Suppressor macrophage (primary cell): ENCODE data around the gene CNST.
"Not testable (repeated sequence)": the region's sequence is repeated elsewhere in the genome, so short reads cannot be mapped to it uniquely, and the experiment has no call there.

Source experiments
- DNase-seq, 4 experiments: peaks; one replicate each; pipeline ENCODE4 v3.0.0-alpha.2; 2020 to 2022

The CNST gene

DNA sequence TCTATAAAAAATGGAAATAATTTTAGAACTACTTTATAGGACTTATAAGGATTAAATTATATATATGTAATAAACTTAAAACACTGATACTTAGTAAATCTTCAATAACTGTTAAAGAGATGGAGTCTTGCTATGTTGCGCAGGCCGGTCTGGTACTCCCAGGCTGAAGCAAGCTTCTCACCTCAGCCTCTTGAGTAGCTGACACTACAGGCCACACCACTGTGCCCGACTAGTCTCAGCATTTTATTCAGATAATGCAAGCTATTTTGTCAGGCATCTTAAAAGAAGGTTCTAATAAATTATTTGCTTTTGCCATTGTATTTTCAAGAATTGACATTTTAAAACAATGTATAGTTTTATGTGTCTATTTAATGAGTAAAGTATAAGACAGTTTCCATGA, 20.8 kb downstream of the CNST start:
- no peak for DNase-seq

GRCh38 chr1:246587606-246588005, 21.4 kb downstream of the CNST start:
- DNase-seq = peak; percentile 27 to 82 (median 64)

- peak in 2 of 4 experiments; percentile 51 to 60 for DNase-seq
Observed at GRCh38 chr1:246588159-246588721, 22.0 kb downstream of the CNST start.

- not testable (repeated sequence) for DNase-seq
Observed at GRCh38 chr1:246589919-246590318, 23.7 kb downstream of the CNST start.

DNA sequence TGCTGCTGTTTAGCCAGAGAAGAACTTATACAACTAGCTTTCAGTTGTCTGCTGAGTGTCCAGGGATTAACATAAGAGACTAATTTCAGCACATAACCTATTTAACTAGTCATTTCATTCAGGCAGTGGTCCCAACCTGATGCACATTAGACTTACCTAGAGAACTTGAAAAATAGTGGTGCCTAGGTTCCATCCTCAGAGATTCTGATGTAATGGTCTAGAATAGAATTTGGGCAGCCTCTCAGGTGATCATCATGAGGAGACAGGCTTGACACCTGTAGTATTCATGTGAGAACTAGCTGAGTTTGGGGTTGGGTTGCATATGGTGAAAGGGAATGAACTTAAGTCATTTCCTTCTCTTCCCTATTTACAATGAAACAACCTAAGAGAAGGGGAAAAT, 24.8 kb downstream of the CNST start:
- no peak for DNase-seq

GRCh38 chr1:246591504-246591903, 25.2 kb downstream of the CNST start:
- peak in 1 of 4 experiments; percentile 31 for DNase-seq

- DNase-seq = no peak
Observed at GRCh38 chr1:246591958-246592357, 25.7 kb downstream of the CNST start.

GRCh38 chr1:246592695-246593094, 26.4 kb downstream of the CNST start:
- DNase-seq = no peak

- DNase-seq = no peak
Observed at GRCh38 chr1:246595146-246595545, 28.9 kb downstream of the CNST start.

DNA sequence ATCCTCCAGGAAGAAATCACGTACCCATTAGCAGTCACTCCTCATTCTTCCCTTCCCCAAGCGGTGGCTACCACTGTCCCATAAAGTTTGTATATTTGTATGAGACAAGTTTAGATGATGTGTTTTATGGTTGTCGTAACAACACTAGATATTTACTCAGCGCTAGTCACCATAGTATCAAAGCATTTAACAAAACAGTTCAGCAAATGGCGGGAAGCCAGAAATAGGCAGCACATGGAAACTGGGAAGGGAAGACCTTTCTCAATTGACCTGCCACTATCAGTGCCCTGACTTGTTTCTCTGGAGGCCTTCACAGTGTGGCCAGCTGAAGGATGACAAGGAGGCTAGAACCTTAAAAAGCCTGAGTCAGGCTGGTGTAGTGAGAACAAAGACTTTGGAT, 31.1 kb downstream of the CNST start:
- DNase-seq = peak in 1 of 4 experiments; percentile 23

DNA sequence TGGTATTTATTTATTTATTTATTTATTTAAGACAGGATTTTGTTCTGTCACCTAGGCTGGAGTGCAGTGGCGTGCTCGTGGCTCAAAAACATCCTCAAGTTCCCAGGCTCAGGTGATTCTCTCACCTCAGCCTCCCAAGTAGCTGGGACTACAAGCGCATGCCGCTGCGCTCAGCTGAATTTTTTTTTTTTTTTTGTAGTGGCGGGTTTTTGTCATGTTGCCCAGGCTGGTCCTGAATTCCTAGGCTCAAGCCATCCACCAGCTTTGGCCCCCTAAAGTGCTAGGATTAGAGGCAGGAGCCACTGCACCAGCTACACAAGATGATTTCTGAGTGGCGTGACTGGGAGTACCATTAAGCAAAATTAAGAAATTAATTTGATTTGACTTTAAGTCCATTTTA, 31.7 kb downstream of the CNST start:
- no peak for DNase-seq

- peak in 3 of 4 experiments; percentile 47 to 62 (median 49) for DNase-seq
Observed at GRCh38 chr1:246599315-246599714, 33.1 kb downstream of the CNST start.

GRCh38 chr1:246600579-246600978, 34.3 kb downstream of the CNST start:
- DNase-seq = no peak

DNA sequence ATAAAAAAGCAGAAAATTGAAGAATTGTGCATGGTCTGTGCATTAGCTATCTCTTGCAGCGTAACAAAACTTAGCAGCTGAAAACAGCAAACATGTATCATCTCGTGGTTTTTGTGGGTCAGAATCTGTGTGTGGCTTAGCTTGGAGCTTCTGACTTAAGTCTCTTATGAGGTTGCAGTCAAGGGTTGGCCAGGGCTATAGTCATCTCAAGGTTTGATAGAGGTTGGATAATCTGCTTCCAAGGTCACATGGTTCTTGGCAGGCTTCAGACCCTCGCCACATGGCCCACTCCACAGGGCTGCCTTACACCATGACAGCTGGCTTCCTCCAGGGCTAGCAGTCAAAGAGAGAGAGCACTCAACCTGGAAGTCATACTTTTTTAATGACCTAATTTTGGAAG, 35.9 kb downstream of the CNST start:
- no peak for DNase-seq

DNA sequence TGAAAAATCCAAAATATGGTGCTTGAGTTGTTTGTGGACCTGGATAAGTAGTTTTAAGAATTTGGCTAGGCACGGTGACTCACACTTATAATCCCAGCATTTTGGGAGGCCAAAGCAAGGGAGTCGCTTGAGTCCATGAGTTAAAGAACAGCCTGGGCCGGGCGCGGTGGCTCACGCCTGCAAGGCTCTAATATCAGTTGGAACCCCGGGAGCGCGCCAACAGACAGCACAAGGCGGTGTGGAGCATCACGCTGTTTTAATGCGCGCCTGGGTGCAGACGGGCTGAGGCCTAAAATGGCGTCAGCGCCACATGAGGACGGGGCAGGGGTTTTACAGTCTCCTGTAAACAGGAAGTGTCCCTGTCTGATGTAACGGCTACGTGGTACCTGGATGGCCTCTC, 39.0 kb downstream of the CNST start:
- not testable (repeated sequence) for DNase-seq

GRCh38 chr1:246607462-246607861, 41.2 kb downstream of the CNST start:
- DNase-seq = peak in 1 of 4 experiments; percentile 24

- peak; percentile 88 to 97 (median 94) for DNase-seq
Observed at GRCh38 chr1:246608616-246609376, 42.5 kb downstream of the CNST start.

- peak in 2 of 4 experiments; percentile 18 to 46 for DNase-seq
Observed at GRCh38 chr1:246609632-246610031, 43.4 kb downstream of the CNST start.

GRCh38 chr1:246613096-246613758, 47.0 kb downstream of the CNST start:
- no peak for DNase-seq

DNA sequence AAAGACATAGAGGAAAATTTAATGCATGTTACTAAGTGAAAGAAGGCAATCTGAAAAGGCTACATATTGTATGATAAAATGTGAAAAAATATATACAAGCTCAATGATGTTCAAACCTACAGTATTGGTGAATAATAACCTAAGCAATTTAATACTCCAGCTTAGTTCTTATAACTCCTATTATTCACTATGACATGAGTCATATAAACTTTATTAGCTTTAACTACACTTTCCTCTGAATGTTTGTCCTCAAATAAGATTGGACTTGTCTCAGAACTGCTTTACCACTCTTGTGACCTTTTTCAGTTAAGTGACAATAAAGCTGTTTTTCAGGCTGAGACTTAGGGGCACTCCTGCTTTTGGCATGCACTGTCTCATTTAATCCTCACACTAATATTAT, 50.9 kb downstream of the CNST start:
- no peak for DNase-seq

DNA sequence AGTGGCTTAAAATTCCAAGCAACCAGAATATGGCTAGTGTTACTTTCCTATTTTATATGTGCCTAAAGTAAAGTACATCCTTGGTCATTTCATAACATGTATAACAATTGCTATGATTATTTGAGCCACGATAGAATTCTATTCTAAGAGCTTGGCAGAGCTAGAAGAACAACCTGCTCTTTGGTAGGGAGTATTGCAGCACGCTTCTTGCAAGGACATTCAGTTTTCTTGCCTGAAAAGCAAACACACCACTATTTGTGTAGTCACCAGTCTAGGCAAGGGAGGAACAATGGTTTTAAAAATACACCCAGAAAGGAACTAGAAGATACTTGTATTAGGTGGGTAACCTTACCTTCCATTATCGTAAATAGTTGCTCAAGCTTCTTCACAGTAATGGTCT, 51.5 kb downstream of the CNST start:
- no peak for DNase-seq

DNA sequence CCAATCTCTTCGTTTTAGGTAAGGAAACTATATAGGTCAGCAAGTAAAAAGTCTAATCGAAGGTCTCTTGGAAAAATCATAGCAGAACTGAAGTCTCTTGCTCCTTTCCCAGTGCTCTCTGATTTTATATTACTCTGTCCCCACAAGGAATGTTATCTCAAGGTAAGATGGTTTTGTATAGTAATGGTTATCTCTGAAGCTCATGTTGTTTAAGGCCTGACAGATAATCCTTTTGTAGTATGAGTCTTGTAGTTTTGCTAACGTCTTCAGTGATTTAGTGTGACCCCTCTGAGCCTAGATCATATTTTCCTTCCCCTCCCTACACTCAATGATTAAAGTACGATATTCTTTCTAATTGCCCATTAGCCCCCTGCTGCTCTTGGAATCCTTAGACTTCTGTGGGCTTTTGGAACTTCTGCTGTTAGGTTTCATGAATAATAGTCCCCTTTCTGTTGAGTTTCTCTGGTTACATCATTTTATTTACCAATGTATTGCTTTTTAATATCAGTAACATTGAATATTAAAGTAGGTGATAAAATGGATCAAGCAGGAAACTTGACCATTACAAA, 52.1 kb downstream of the CNST start:
- DNase-seq = no peak

DNA sequence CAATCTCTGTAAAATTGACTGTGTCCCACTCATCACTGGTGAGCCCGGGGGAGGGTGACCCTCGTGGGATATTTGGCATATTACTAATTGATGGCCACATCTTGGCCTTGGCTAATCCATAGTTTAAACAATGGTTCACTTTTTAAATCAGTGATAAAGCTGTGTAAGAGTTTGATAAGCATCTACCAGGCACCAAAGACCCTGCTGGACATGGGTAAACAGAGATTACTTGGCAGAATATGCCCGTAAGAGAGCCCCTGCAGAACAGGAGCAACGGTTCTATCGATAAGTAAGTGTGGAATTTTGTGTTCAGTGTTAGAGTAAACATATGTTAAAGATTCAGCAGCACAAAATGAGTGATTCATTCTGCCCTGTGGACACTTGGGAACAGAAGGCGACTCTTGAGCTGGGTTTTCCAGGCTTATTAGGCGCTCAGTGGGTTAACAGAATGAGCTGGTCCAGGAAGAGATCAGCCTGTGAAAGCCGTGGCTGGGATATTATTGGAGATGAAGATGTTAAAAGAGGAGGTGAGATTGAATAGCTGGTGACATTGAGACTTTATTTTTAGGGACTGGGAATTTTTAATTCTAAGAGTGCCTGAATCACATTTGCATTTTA, 55.9 kb downstream of the CNST start:
- DNase-seq = no peak
